HepG2 (cell line): Measurements from ENCODE around the gene LAG3. TPM values are rescaled to one million over a fixed set of nuclear protein-coding genes. Genes with fewer than 3 reads are reported as not detected.

Experiments used
- AHR ChIP-seq: IDR thresholded peaks from 2 replicates; pipeline ENCODE4 v1.6.1; 2018; ENCODE audit warnings: missing genetic modification reagents, missing compliant biosample characterization
- ARID3A ChIP-seq: IDR thresholded peaks from 2 replicates; pipeline ENCODE4 v1.6.1; 2012; ENCODE audit warnings: low read depth, low read length, improper control_type of control experiment
- IRX3 ChIP-seq: sonication (generic); formaldehyde crosslinking; IDR thresholded peaks from 2 replicates; pipeline ENCODE4 v1.8.1; 2023; ENCODE audit warnings: mild to moderate bottlenecking, low read depth, missing genetic modification reagents, borderline replicate concordance
- POGK ChIP-seq: sonication (generic); formaldehyde crosslinking; conservative IDR thresholded peaks from 2 replicates; pipeline ENCODE4 v1.8.0; 2022; ENCODE audit warnings: mild to moderate bottlenecking, moderate library complexity, missing genetic modification reagents
- SIN3A ChIP-seq: IDR thresholded peaks from 2 replicates; pipeline ENCODE4 v1.6.1; 2011; ENCODE audit warnings: low read depth, mild to moderate bottlenecking, control low read depth, low read length, borderline replicate concordance
- SMAD3 ChIP-seq: sonication (generic); formaldehyde crosslinking; IDR thresholded peaks from 2 replicates; pipeline ENCODE4 v1.4.0; 2020; ENCODE audit warnings: missing genetic modification reagents
- TOPORS ChIP-seq: sonication (generic); formaldehyde crosslinking; IDR thresholded peaks from 2 replicates; pipeline ENCODE4 v1.8.0; 2023; ENCODE audit warnings: mild to moderate bottlenecking, missing genetic modification reagents
- ZNF18 ChIP-seq: sonication (generic); formaldehyde crosslinking; IDR thresholded peaks from 2 replicates; pipeline ENCODE4 v1.8.0; 2022; ENCODE audit warnings: mild to moderate bottlenecking, missing genetic modification reagents; ENCODE audit not compliant: insufficient replicate concordance
- ZNF264 ChIP-seq: sonication (generic); formaldehyde crosslinking; IDR thresholded peaks from 2 replicates; pipeline ENCODE4 v1.4.0; 2020; ENCODE audit warnings: missing genetic modification reagents
- ZNF333 ChIP-seq: sonication (generic); formaldehyde crosslinking; IDR thresholded peaks from 2 replicates; pipeline ENCODE4 v1.4.0; 2020; ENCODE audit warnings: mild to moderate bottlenecking, missing genetic modification reagents, borderline replicate concordance
- ZNF44 ChIP-seq: sonication (generic); formaldehyde crosslinking; IDR thresholded peaks from 2 replicates; pipeline ENCODE4 v1.5.1; 2020; ENCODE audit warnings: mild to moderate bottlenecking, missing genetic modification reagents
- ZNF567 ChIP-seq: sonication (generic); formaldehyde crosslinking; IDR thresholded peaks from 2 replicates; pipeline ENCODE4 v1.8.1; 2023; ENCODE audit warnings: mild to moderate bottlenecking, missing genetic modification reagents, borderline replicate concordance
- ZSCAN9 ChIP-seq: IDR thresholded peaks from 2 replicates; pipeline ENCODE4 v1.6.1; 2016; ENCODE audit warnings: borderline replicate concordance
- polyA plus RNA-seq, 8 experiments: library from polyadenylated mRNA; depleted of rRNA in 3 of 8; stranded (reverse) in 7 of 8; unstranded in 1 of 8; fragments of >200 nt; fragmentation: Illumina TruSeq in 4 of 8; extraction: Trizol in 4 of 8; gene quantifications; 2 replicates each; pipeline versions ENCODE4 v1.2.1 to v1.2.3, GENCODE V29; 2011 to 2016; ENCODE audit warnings: low read depth in 4 of 8, missing spikeins in 1 of 8, mixed read lengths in 1 of 8; ENCODE audit not compliant: insufficient read depth in 1 of 8
- total RNA-seq, 5 experiments: library from RNA; depleted of rRNA; stranded (reverse); fragments of >200 nt; fragmentation: Illumina TruSeq; extraction: Trizol; gene quantifications; 2 replicates each; pipeline ENCODE4 v1.2.3, GENCODE V29; 2016; ENCODE audit warnings: low read depth in 1 of 5
- TF ChIP-seq, protein P1 (sequence below): sonication (generic); formaldehyde crosslinking; IDR thresholded peaks from 2 replicates; pipeline ENCODE4 v1.8.1; 2023; ENCODE audit warnings: mild to moderate bottlenecking, missing genetic modification reagents
- TF ChIP-seq, protein P2 (sequence below), 2 experiments: sonication (generic) in 1 of 2; formaldehyde crosslinking in 1 of 2; IDR thresholded peaks; 2 replicates each; pipeline versions ENCODE4 v1.6.1 to v1.9.0; 2014 to 2022; ENCODE audit warnings: antibody characterized with exemption in 1 of 2, borderline replicate concordance in 1 of 2, inconsistent platforms in 1 of 2, low read depth in 1 of 2, missing genetic modification reagents in 1 of 2

The LAG3 gene
- total and polyA plus RNA-seq, 2 of the 13 experiments (the other 11 are each of a cell fraction or from before 2014, with no cell fraction given), result 0.11 to 0.26 TPM

GRCh38 chr12:6752921-6753771 is 19.2 kb upstream of the LAG3 start, which contains the start of gene MLF2 (continued):
- peak; percentile 50; the same call in 1 of the 2 replicates for TF ChIP-seq POGK
- TF ChIP-seq, protein P1, sequence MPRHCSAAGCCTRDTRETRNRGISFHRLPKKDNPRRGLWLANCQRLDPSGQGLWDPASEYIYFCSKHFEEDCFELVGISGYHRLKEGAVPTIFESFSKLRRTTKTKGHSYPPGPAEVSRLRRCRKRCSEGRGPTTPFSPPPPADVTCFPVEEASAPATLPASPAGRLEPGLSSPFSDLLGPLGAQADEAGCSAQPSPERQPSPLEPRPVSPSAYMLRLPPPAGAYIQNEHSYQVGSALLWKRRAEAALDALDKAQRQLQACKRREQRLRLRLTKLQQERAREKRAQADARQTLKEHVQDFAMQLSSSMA (CRISPR knock-in tag), result peak; percentile 82; the same call in 1 of the 2 replicates
- TF ChIP-seq AHR (CRISPR knock-in tag), result peak; percentile 83
- TF ChIP-seq IRX3 (CRISPR knock-in tag), result no peak
- no peak; the same call in 1 of the 2 replicates for TF ChIP-seq ZNF567 (CRISPR knock-in tag)
- no peak for TF ChIP-seq SMAD3
- no peak; the same call in none of the 2 replicates for TF ChIP-seq ZSCAN9 (CRISPR knock-in tag)
- TF ChIP-seq ZNF264 (CRISPR knock-in tag), result peak; percentile 17; the same call in 1 of the 2 replicates
- TF ChIP-seq, protein P2, sequence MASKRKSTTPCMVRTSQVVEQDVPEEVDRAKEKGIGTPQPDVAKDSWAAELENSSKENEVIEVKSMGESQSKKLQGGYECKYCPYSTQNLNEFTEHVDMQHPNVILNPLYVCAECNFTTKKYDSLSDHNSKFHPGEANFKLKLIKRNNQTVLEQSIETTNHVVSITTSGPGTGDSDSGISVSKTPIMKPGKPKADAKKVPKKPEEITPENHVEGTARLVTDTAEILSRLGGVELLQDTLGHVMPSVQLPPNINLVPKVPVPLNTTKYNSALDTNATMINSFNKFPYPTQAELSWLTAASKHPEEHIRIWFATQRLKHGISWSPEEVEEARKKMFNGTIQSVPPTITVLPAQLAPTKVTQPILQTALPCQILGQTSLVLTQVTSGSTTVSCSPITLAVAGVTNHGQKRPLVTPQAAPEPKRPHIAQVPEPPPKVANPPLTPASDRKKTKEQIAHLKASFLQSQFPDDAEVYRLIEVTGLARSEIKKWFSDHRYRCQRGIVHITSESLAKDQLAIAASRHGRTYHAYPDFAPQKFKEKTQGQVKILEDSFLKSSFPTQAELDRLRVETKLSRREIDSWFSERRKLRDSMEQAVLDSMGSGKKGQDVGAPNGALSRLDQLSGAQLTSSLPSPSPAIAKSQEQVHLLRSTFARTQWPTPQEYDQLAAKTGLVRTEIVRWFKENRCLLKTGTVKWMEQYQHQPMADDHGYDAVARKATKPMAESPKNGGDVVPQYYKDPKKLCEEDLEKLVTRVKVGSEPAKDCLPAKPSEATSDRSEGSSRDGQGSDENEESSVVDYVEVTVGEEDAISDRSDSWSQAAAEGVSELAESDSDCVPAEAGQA (IDR thresholded peaks at IDR 0.05; ENCODE audit: low read depth), result 0 out of 2 replicates have a peak, but pooled peaks have one; percentile 17
- TF ChIP-seq, protein P2 (CRISPR knock-in tag; IDR thresholded peaks at IDR 0.05; ENCODE audit: borderline replicate concordance), result no peak
- TF ChIP-seq ZNF333 (CRISPR knock-in tag), result peak; percentile 87
- peak; percentile 85 for TF ChIP-seq ZNF18 (CRISPR knock-in tag)
- TF ChIP-seq ZNF44 (CRISPR knock-in tag), result no peak
- TF ChIP-seq TOPORS (CRISPR knock-in tag), result no peak
- TF ChIP-seq ARID3A, result no peak
- TF ChIP-seq SIN3A, result 0 out of 2 replicates have a peak, but pooled peaks have one; percentile 39
